Stimulated activated CD4-positive, alpha-beta T cell treated with anti-CD3 and anti-CD28 coated beads, Interleukin-4, amount 100 ng/mL, for 4 hours (primary cell): Measurements from ENCODE around the gene GALNT7.
A peak's percentile ranks its signal among the peaks of the same experiment; 100 is the strongest.
"Not testable (repeated sequence)": the region's sequence is repeated elsewhere in the genome, so short reads cannot be mapped to it uniquely, and the experiment has no call there.

ENCODE experiments used
- DNase-seq, 2 experiments: peaks; one replicate each; pipeline ENCODE4 v3.0.0-alpha.2; 2020

Gene GALNT7

GRCh38 chr4:173168396-173169177 lies at the start of gene GALNT7:
Gene GALNT7, plus strand, starts transcription at chr4:173168811. Its CDS starts 25 bp downstream, at chr4:173168836.
- DNase-seq = peak; percentile 61 to 64

GRCh38 chr4:173118819-173119218 lies 49.8 kb upstream of the GALNT7 start:
- not testable (repeated sequence) for DNase-seq

- no peak for DNase-seq
Observed at GRCh38 chr4:173119818-173120217, 48.8 kb upstream of the GALNT7 start.

GRCh38 chr4:173121076-173121561 lies 47.5 kb upstream of the GALNT7 start:
- no peak for DNase-seq

- DNase-seq = no peak
Observed at GRCh38 chr4:173124209-173124865, 44.3 kb upstream of the GALNT7 start.

GRCh38 chr4:173125216-173125812 lies 43.3 kb upstream of the GALNT7 start:
- no peak for DNase-seq

- no peak for DNase-seq
Observed at GRCh38 chr4:173128199-173128890, 40.3 kb upstream of the GALNT7 start.

GRCh38 chr4:173130687-173131086 lies 37.9 kb upstream of the GALNT7 start:
- no peak for DNase-seq

- DNase-seq = no peak
Observed at GRCh38 chr4:173134426-173134825, 34.2 kb upstream of the GALNT7 start.

GRCh38 chr4:173135241-173135847 lies 33.3 kb upstream of the GALNT7 start:
- DNase-seq = no peak

- no peak for DNase-seq
Observed at GRCh38 chr4:173138624-173139023, 30.0 kb upstream of the GALNT7 start.

- no peak for DNase-seq
Observed at GRCh38 chr4:173139561-173139960, 29.1 kb upstream of the GALNT7 start.

GRCh38 chr4:173145131-173145530 lies 23.5 kb upstream of the GALNT7 start:
- no peak for DNase-seq

GRCh38 chr4:173146456-173146855 lies 22.2 kb upstream of the GALNT7 start:
- DNase-seq = no peak

- no peak for DNase-seq
Observed at GRCh38 chr4:173151496-173151895, 17.1 kb upstream of the GALNT7 start.

GRCh38 chr4:173152104-173152503 lies 16.5 kb upstream of the GALNT7 start:
- DNase-seq = no peak

GRCh38 chr4:173153445-173153844 lies 15.2 kb upstream of the GALNT7 start:
- DNase-seq = no peak

GRCh38 chr4:173159791-173160190 lies 8.8 kb upstream of the GALNT7 start:
- no peak for DNase-seq

GRCh38 chr4:173160871-173161270 lies 7.7 kb upstream of the GALNT7 start:
- no peak for DNase-seq

GRCh38 chr4:173161311-173161710 lies 7.3 kb upstream of the GALNT7 start:
- no peak for DNase-seq

- no peak for DNase-seq
Observed at GRCh38 chr4:173165706-173166105, 2.9 kb upstream of the GALNT7 start.

- no peak for DNase-seq
Observed at GRCh38 chr4:173166491-173166890, 2.1 kb upstream of the GALNT7 start.
